SJSA1 (cell line): ENCODE data around the gene SP6. TPM values are rescaled to one million over a fixed set of nuclear protein-coding genes. Genes with fewer than 3 reads are reported as not detected.
A peak's percentile ranks its signal among the peaks of the same experiment; 100 is the strongest.

Experiments
- DNase-seq, 2 experiments: peaks; one replicate each; pipeline ENCODE4 v3.0.0-alpha.2; 2015 to 2020; ENCODE audit warnings: low spot score in 2 of 2, low read depth in 1 of 2
- H3K27ac ChIP-seq: fragments of 250-450 bp; sonication (Bioruptor Pico); 2 replicates; pipeline ENCODE4 v1.5.1; 2020; ENCODE audit warnings: mild to moderate bottlenecking, moderate library complexity
- H3K27me3 ChIP-seq: fragments of 250-450 bp; sonication (Bioruptor Pico); replicated peaks from 2 replicates; pipeline ENCODE4 v1.5.1; 2020; ENCODE audit warnings: mild to moderate bottlenecking, moderate library complexity
- H3K36me3 ChIP-seq: fragments of 250-450 bp; sonication (Bioruptor Pico); 2 replicates; pipeline ENCODE4 v1.5.1; 2020; ENCODE audit warnings: mild to moderate bottlenecking
- H3K4me1 ChIP-seq: fragments of 250-450 bp; sonication (Bioruptor Pico); replicated peaks from 2 replicates; pipeline ENCODE4 v1.6.1; 2021; ENCODE audit warnings: mild to moderate bottlenecking
- H3K4me3 ChIP-seq: fragments of 250-450 bp; sonication (Bioruptor Pico); 2 replicates; pipeline ENCODE4 v1.5.1; 2020; ENCODE audit warnings: mild to moderate bottlenecking
- H3K9me3 ChIP-seq: fragments of 250-450 bp; sonication (Bioruptor Pico); replicated peaks from 2 replicates; pipeline ENCODE4 v1.5.1; 2020; ENCODE audit warnings: mild to moderate bottlenecking
- total RNA-seq: library from RNA; depleted of rRNA; stranded (reverse); fragments of >200 nt; shearing (Covaris generic); gene quantifications from 2 replicates; pipeline ENCODE4 v1.2.3, GENCODE V29; 2014

The SP6 gene
- total RNA-seq, 1 experiment from 2014 or later, result not detected

GRCh38 chr17:47841488-47842291, 9.3 kb downstream of the SP6 start:
- H3K4me1 ChIP-seq, result peaks cover 8% of the 10 kb centered on the region
- H3K9me3 ChIP-seq, result no peaks in the 10 kb centered on the region
- peaks cover 21% of the 10 kb centered on the region for H3K36me3 ChIP-seq
- peaks cover 21% of the 10 kb centered on the region for H3K27me3 ChIP-seq
- H3K4me3 ChIP-seq, result peak overlapping the region; percentile 64
- H3K27ac ChIP-seq, result no peak overlapping the region
- no peak for DNase-seq

- Histone ChIP-seq H3K27ac (no peak within 1 kb of the TSS), H3K9me3 (no peaks in the 10 kb centered on the region), H3K27me3 (peaks cover 13% of the 10 kb centered on the region), H3K36me3 (peaks cover 24% of the 10 kb centered on the region), H3K4me1 (peaks cover 8% of the 10 kb centered on the region), H3K4me3 (peak within 1 kb of the TSS; percentile 64)
- DNase-seq, result peak; percentile 91 to 93
Measured at GRCh38 chr17:47840742-47841487, 10.0 kb downstream of the SP6 start, which contains the start of gene SCRN2. SCRN2 (minus strand) TSS chr17:47841273; CDS start chr17:47840843, 430 bp downstream.

- Histone ChIP-seq H3K4me3 (peak overlapping the region; percentile 64), H3K4me1 (peaks cover 8% of the 10 kb centered on the region), H3K27ac (no peak overlapping the region), H3K27me3 (peaks cover 6% of the 10 kb centered on the region; the same call in 1 of the 2 replicates), H3K9me3 (no peaks in the 10 kb centered on the region), H3K36me3 (peaks cover 25% of the 10 kb centered on the region)
- no peak for DNase-seq
Measured at GRCh38 chr17:47840001-47840741, 10.8 kb downstream of the SP6 start.

- Histone ChIP-seq H3K4me1 (peaks cover 8% of the 10 kb centered on the region), H3K27me3 (no peaks in the 10 kb centered on the region), H3K27ac (no peak overlapping the region), H3K9me3 (no peaks in the 10 kb centered on the region), H3K36me3 (peaks cover 25% of the 10 kb centered on the region), H3K4me3 (no peak overlapping the region)
- DNase-seq, result no peak
Measured at GRCh38 chr17:47839071-47839470, 11.9 kb downstream of the SP6 start.

GRCh38 chr17:47838636-47839035, 12.3 kb downstream of the SP6 start:
- no peaks in the 10 kb centered on the region for H3K9me3 ChIP-seq
- H3K4me3 ChIP-seq, result no peak overlapping the region
- DNase-seq, result no peak
- H3K27ac ChIP-seq, result no peak overlapping the region
- H3K36me3 ChIP-seq, result peaks cover 25% of the 10 kb centered on the region
- peaks cover 8% of the 10 kb centered on the region for H3K4me1 ChIP-seq
- no peaks in the 10 kb centered on the region for H3K27me3 ChIP-seq

- Histone ChIP-seq H3K9me3 (no peaks in the 10 kb centered on the region), H3K27ac (no peak overlapping the region), H3K36me3 (peaks cover 25% of the 10 kb centered on the region), H3K4me1 (peaks cover 8% of the 10 kb centered on the region), H3K4me3 (no peak overlapping the region), H3K27me3 (no peaks in the 10 kb centered on the region)
- DNase-seq, result no peak
Measured at GRCh38 chr17:47837401-47838039, 13.4 kb downstream of the SP6 start.

- Histone ChIP-seq H3K36me3 (peaks cover 25% of the 10 kb centered on the region), H3K9me3 (no peaks in the 10 kb centered on the region), H3K27me3 (no peaks in the 10 kb centered on the region), H3K27ac (no peak overlapping the region), H3K4me1 (peaks cover 14% of the 10 kb centered on the region), H3K4me3 (no peak overlapping the region)
- no peak for DNase-seq
Measured at GRCh38 chr17:47836601-47837000, 14.4 kb downstream of the SP6 start.

- H3K27me3 ChIP-seq, result no peaks in the 10 kb centered on the region
- DNase-seq, result no peak
- no peak overlapping the region for H3K27ac ChIP-seq
- H3K4me3 ChIP-seq, result no peak overlapping the region
- H3K4me1 ChIP-seq, result peaks cover 16% of the 10 kb centered on the region
- H3K9me3 ChIP-seq, result no peaks in the 10 kb centered on the region
- H3K36me3 ChIP-seq, result peaks cover 25% of the 10 kb centered on the region
Measured at GRCh38 chr17:47834756-47835155, 16.2 kb downstream of the SP6 start.

GRCh38 chr17:47831934-47832327, 19.0 kb downstream of the SP6 start:
- Histone ChIP-seq H3K36me3 (peaks cover 23% of the 10 kb centered on the region), H3K4me3 (peak overlapping the region; percentile 63), H3K27ac (no peak overlapping the region), H3K9me3 (no peaks in the 10 kb centered on the region), H3K4me1 (peaks cover 21% of the 10 kb centered on the region), H3K27me3 (no peaks in the 10 kb centered on the region)
- no peak for DNase-seq

GRCh38 chr17:47831003-47831933, 19.7 kb downstream of the SP6 start, which contains the start of the genes LRRC46 and MRPL10:
LRRC46 (plus strand) TSS chr17:47831670; CDS start chr17:47831990, 320 bp downstream.
MRPL10 (minus strand) TSS chr17:47831541; CDS start chr17:47831511, 30 bp downstream.
- H3K4me1 ChIP-seq, result peaks cover 21% of the 10 kb centered on the region
- H3K27ac ChIP-seq, result peak within 1 kb of the TSS; percentile 74
- H3K36me3 ChIP-seq, result peaks cover 27% of the 10 kb centered on the region
- H3K9me3 ChIP-seq, result no peaks in the 10 kb centered on the region
- no peaks in the 10 kb centered on the region for H3K27me3 ChIP-seq
- peak; percentile 93 to 96 for DNase-seq
- peak within 1 kb of the TSS; percentile 63 for H3K4me3 ChIP-seq

- Histone ChIP-seq H3K36me3 (peaks cover 29% of the 10 kb centered on the region), H3K27me3 (no peaks in the 10 kb centered on the region), H3K4me1 (peaks cover 21% of the 10 kb centered on the region), H3K4me3 (peak overlapping the region; percentile 63), H3K9me3 (no peaks in the 10 kb centered on the region), H3K27ac (peak overlapping the region; percentile 74)
- no peak for DNase-seq
Measured at GRCh38 chr17:47830396-47831002, 20.5 kb downstream of the SP6 start.

GRCh38 chr17:47829870-47830269, 21.1 kb downstream of the SP6 start:
- Histone ChIP-seq H3K27ac (peak overlapping the region; percentile 74), H3K4me3 (no peak overlapping the region), H3K36me3 (peaks cover 34% of the 10 kb centered on the region), H3K27me3 (no peaks in the 10 kb centered on the region), H3K9me3 (no peaks in the 10 kb centered on the region), H3K4me1 (peaks cover 21% of the 10 kb centered on the region)
- peak; percentile 71 to 84 for DNase-seq
